T-helper 1 cell treated with Interleukin-12 subunit alpha and Interleukin-12 subunit beta and Interleukin-4 antibody, amounts not matched to agents 30 ng/mL and 1 ng/mL, for 36 hours (primary cell): ENCODE data around the gene WFS1. TPM values are rescaled to one million over a fixed set of nuclear protein-coding genes. Genes with fewer than 3 reads are reported as not detected.

Experiments used
- intact Hi-C: fragments of 100-400 bp; cut with micrococcal nuclease; formaldehyde crosslinking; loops from one replicate; pipeline ENCODE4 v1.15.1; 2024
- total RNA-seq: library from RNA; stranded (reverse); gene quantifications from 2 replicates; pipeline ENCODE4 v1.2.3, GENCODE V29; 2022

Gene WFS1
- total RNA-seq, 1 donor from 2014 or later: 6.5 TPM

GRCh38 chr4:6279582-6280289 lies 10.1 kb downstream of the WFS1 start:
- intact Hi-C loops: no loop called here

DNA sequence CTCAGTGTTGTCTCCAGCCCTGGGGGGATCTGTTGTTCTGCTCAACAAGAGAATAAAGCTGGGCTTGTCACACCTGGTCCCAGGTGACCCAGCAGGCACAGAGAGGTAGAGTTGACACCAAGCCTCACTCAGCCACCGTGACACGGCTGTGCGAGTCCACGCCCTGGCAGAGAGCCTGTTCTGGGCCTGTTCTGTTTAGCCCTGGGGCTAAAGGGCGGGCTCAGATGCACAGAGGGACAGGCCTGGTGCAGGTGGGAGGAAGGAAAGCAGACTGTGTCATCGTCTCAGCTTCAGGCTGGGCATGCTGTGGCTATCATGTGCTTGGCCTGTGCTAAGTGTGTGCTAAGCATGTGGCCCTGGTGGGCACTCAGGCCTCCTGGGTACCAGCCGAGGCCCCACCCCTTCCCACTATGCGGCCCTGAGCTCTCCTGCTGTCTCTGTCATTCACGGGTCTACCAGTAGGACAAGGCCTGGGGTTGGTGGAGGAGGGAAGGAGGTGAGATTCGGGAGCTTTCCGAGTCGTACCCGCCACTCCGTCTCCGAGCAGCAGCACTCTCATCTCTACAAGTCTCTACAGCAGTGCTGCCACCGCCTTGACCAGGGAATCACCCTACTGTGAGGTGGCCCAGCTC lies 10.8 kb downstream of the WFS1 start:
- intact Hi-C loops: no loop called here

DNA sequence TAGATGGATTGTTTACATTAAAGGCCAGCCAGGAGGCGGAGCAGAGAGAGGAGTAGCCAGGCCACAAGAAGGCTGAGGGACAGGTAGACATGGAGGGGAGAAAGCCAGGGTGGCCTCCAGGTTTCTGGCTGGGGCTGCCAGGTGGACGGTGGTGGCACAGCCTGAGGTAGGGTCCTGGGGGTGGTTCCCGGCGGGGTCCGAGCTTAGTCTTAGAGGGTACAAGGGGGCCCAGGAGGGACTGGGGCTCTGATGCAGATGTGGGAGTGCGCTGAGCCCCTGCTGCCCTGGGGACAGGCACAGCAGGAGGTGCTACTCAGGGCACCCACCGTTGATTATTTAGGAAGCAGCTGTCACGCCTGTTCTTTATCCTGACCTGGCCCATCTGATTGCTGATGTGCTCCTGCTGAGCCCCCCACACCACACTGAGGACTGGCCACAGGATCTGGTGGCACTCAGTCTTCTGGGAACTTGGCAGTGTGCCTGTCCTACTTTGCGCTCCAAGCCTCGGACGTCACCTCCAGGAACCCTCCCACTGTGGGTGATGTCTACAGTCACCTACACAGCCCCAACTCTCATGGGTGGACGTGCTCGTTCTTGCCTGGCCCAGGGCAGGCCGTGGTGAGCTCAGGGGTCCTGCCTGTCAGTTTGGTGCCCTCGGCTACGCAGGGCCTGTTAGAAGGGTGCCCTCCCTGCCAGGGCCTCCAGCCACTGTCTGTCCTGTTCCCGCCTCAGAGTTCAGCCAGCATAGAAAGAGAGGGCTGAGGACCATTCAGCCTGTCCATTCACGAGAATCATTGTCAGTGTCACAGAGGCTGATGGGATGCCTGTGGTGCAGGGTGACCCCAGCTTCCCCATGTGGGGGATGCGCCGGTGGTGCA lies 12.0 kb downstream of the WFS1 start:
- intact Hi-C loops: no loop called here

GRCh38 chr4:6282314-6282771 lies 12.7 kb downstream of the WFS1 start:
- intact Hi-C loops: no loop called here

DNA sequence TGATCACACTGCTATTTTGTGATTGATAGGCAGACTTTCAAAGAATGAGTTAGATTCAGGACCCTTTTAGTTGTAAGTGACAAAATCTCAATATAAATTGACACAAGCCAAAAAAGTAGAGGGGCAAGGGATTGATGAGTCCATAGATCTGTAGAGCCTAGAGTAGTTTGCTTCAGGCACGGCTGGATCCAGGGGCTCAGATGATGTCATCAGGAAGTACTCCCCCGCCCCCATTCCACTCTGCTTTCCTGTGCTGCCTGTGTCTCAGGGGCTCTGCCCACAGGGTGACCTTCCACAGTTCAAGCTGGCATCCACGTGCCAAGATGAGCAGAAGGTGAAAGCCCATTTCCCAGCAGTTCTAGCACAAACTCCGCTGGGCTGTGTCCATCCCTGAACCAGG lies 13.6 kb downstream of the WFS1 start:
- intact Hi-C loops: no loop called here

DNA sequence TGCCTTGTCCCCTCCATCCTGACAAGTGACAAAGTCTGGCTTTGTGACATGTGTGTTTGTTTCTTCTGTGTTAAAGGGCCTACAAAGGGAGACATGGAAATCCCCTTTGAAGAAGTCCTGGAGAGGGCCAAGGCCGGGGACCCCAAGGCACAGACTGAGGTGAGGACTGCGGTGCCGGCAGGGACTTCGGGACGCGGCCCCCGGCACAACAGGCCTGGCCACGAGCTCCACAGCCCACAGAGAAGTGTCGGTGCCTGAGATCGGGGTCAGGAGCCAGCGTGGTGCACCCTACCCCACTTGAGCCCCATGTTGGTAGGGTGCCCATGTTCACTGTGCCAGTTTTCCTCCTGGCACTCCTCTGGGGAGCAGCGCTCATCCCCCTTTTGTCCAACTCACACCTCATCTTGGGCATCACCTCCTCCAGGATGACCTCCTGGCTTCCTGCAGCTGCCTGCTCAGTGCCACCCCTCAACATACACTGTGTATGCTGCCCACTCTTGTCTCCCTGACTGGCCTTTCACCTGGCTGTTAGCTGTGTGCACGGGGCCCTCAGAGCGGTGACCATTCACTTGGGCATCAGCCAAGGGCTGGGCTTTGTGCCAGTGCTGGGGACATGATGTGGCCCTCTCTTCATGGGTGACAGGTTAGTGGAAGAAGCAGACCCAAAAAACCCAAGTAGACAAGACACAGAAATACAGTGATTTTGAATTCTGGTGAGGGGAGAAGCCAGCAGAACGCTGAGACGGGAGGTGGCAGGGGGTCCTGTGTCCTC lies 17.6 kb downstream of the WFS1 start:
- intact Hi-C loops: no loop called here

DNA sequence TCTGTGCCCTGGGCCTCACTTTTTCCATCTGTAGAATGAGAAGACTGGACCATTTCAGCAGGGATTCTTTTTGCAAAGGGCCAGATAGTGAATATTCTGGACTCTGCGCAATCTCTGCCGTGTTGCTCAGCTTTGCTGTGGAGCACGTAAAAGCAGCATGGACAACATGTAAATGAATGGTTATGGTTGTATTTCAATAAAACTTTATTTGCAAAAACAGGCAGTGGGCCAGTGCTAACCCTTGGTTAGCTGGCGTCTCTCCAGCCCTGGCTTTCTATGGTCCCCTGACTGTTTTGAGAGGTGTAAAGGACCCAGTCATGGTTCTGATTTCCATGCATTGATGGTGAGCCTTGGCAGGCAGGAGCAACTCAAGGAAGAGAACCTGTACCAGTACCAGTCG lies 18.7 kb downstream of the WFS1 start:
- intact Hi-C loops: no loop called here

DNA sequence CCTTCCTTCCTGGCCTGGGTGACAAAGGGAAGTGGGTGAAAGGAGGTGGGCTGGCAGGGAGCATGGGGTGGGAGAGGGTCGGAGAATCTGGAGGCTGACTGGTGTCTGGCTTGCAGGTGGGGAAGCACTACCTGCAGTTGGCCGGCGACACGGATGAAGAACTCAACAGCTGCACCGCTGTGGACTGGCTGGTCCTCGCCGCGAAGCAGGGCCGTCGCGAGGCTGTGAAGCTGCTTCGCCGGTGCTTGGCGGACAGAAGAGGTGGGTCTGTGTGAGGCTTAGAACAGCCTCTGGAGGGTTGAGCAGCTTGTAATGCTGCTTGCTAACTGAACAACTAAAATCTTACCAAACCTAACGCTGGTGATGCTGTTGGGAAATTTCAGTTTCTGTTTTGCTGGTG lies 19.2 kb downstream of the WFS1 start:
- intact Hi-C loops: no loop called here

DNA sequence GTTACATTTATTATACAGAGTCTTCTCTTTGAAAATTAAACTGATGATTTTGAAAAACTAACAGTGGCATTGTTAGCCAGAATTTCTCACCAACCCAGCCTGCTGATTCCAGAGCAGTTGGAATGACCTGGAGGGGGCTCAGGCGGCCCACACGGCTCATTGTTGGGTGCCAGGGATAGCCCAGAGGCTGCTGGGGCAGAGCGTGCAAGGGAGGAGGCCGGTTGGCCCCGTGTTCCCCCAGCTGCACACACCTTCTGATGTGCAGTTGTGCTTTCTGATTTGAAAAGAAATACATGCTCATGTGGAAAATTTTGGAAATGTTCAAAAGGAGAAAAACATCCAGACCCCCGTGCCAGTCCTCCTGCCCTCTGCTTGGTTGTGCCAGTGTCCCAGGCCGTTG lies 20.6 kb downstream of the WFS1 start:
- intact Hi-C loops: no loop called here

DNA sequence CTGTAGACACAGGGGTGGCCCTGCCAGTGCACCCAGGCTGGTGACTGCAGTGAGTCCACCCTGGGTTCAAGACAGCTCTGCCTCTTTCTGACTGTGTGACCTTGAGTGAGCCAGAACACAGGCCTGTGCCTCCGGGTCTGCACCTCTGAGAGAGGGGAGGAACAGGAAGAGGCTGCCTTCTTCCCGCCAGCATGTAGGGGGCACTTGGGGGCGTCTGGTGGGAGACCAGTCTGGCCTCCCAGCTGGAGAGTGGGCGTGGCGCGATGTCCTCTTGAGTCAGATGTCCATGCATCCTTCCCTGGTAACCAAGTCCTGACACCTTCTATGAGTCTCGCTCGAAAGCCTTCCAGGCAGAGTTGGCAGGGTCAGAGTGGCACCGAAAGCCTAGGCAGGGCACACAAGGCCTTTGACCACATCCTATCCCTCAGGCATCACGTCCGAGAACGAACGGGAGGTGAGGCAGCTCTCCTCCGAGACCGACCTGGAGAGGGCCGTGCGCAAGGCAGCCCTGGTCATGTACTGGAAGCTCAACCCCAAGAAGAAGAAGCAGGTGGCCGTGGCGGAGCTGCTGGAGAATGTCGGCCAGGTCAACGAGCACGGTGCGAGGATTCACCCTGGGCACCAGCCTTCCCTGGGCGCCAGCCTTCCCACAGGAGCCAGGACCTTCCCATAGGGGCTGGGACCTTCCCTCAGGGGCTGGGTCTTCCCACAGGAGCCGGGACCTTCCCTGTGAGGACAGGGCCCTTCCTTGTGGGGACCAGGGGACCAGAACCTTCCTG lies 21.3 kb downstream of the WFS1 start:
- intact Hi-C loops: no loop called here

DNA sequence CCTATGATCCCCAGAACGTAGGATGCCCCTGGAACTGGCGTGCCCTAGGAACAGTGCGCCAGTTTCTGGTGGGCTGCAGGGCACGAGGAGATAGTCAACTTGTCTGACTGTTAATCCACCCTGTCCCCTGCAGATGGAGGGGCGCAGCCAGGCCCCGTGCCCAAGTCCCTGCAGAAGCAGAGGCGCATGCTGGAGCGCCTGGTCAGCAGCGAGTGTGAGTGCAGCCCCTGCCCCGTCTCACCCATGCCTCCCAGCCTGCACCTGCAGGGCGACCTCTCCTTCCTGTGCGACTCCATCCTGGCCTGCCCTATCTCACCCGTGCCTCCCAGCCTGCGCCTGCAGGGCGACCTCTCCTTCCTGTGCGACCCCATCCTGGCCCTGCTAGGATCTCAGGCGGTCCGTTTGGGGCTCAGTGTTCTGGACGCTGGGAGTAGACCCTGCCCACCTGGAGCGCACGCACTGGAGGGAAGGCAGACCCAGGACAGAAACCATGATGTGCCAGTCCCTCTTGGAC lies 22.2 kb downstream of the WFS1 start:
- intact Hi-C loops: no loop called here

DNA sequence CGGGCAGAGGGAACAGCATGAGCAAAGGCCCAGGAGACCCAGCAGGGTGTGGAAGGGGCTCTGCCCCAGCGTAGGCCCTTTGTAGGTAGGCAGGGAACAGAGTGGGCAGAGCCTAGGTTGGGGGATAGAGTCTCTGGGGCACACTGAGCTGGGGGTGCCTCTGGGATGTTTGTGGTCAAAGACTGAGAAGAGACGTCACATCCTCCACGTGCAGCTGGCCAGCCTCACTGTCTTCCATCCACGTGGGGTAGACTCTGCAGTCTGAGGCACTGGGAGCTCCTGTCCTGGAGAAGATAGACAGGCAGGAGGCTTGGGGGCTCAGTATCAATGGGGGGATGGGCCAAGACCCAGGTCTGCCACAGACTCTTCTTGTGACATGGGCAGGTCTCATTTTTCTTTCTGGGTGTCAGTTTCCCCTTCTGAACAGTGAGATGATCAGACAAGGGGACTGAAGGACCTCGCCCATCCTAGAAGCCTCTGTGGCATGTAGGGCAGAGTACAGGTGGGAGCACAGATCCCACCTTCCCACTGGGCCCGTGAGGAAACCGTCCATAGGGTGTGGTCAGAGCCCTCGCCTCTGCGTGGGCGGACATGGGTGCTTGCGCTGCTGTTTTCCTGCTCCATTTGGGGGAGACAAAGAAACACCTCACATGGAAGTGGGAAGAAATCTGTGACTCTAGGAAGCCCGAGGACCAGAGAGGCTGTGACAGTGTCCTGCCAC lies 22.9 kb downstream of the WFS1 start:
- intact Hi-C loops: no loop called here

- intact Hi-C loops: no loop called here
Measured at GRCh38 chr4:6293097-6293445, 23.4 kb downstream of the WFS1 start.

- intact Hi-C loops: no loop called here
Measured at GRCh38 chr4:6293661-6294060, 24.0 kb downstream of the WFS1 start.

DNA sequence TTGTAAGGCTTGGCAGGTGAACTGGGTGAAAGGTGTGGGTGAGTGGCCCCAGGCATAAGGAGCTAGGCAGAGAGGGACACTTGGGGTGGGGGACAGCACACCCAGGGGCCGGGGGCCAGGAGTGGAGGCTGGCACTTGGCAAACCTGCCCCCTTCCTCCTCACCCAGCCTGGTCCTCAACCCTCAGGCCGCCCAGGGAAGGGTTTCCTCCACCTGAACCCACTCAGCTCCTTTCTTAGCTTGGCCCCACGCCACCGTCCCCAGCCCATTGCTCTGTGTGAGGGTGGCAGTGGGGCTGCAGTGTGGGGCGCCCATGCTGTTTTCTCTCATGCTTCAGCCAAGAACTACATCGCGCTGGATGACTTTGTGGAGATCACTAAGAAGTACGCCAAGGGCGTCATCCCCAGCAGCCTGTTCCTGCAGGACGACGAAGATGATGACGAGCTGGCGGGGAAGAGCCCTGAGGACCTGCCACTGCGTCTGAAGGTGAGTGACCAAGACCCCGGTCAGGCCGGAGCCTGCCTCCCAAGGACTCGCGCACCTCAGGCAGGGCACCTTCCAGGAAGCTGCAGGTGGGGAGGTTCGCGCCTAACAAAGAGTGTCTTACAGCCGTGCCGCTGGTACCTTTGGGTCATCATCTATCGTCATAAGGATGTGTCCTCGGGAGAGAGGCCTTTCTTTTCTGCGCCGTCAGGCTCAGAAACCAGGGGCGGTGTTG lies 25.2 kb downstream of the WFS1 start:
- intact Hi-C loops: no loop called here

DNA sequence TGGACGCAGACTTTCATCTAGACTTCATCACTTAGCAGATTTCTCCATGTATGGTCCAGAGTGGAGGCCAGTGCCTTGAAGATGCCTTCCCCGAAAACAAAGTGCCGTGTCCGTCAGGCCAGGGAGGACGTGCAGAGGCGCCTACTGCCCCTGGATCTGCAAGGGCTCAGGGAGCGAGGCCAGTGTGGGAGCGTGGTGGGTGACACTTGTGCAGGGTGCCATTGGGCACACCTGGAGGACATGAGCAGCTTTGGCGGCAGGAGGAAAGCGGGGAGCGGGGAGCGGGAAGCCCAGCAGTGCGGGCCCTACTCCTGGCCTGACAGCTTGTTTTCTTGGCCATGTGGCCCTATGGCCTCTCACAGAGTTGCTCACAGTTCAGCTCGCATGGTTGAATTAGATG lies 25.8 kb downstream of the WFS1 start:
- intact Hi-C loops: no loop called here

DNA sequence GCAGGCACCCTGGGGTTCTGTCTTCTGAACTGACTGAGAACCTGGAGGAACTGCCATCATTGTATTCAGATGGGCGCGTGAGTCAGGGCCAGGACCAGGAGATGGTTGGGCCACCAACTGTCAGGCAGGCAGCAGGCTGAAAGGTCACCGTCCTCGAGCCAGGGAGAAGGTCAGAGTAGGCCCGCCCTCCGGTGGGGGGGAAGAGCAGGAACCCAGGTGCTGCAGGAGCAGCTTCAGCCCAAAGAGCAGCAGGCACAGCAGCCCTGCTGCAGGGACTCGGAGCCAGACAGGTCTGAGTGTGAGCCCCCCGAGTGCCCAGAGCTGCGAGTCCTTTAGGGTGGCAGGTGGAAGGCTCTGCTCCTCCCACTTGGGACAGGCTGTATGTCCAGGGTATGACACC lies 26.4 kb downstream of the WFS1 start:
- intact Hi-C loops: no loop called here

DNA sequence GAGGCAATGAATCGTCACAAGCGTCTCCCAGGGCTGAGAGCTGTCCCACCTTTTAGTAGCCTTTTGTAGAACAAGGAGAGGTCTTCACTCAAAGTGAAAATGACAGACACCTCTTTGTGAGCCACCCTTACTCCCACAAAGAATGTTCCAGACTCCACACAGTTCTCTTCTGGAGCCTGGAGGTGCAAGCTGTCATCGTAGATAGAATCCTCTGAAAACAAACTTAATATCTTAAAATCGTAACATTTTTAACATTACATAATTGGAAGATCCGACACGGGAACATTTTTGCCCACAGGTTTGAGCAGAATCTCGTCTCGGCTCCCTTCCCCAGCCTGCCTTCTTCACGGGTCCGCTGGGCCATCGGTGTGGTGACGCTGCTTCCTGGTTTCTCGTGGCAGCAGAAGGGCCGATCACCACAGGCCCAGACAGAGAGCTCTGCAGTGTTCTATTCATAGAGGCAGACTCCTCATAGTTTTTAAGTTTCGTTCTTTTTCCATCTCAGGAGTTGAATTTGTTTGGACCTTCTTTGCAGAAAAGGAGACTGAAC lies 27.7 kb downstream of the WFS1 start:
- intact Hi-C loops: no loop called here

GRCh38 chr4:6298035-6298434 lies 28.4 kb downstream of the WFS1 start:
- intact Hi-C loops: no loop called here
